HL-60 (cell line): ENCODE results near the gene VSTM2B.

Experiments
- CTCF ChIP-seq: IDR thresholded peaks from one replicate; pipeline ENCODE4 v1.5.1; 2011; ENCODE audit warnings: low read length, control low read depth, inconsistent platforms; ENCODE audit not compliant: insufficient read depth
- POLR2AphosphoS5 ChIP-seq: IDR thresholded peaks from 2 replicates; pipeline ENCODE4 v1.6.1; 2012; ENCODE audit warnings: low read depth
- SPI1 ChIP-seq: IDR thresholded peaks from 2 replicates; pipeline ENCODE4 v1.6.1; 2012; ENCODE audit warnings: low read depth, mild to moderate bottlenecking, borderline replicate concordance
- TF ChIP-seq, protein P1 (sequence below): IDR thresholded peaks from 2 replicates; pipeline ENCODE4 v1.6.1; 2012; ENCODE audit warnings: low read depth; ENCODE audit not compliant: insufficient replicate concordance

DNA sequence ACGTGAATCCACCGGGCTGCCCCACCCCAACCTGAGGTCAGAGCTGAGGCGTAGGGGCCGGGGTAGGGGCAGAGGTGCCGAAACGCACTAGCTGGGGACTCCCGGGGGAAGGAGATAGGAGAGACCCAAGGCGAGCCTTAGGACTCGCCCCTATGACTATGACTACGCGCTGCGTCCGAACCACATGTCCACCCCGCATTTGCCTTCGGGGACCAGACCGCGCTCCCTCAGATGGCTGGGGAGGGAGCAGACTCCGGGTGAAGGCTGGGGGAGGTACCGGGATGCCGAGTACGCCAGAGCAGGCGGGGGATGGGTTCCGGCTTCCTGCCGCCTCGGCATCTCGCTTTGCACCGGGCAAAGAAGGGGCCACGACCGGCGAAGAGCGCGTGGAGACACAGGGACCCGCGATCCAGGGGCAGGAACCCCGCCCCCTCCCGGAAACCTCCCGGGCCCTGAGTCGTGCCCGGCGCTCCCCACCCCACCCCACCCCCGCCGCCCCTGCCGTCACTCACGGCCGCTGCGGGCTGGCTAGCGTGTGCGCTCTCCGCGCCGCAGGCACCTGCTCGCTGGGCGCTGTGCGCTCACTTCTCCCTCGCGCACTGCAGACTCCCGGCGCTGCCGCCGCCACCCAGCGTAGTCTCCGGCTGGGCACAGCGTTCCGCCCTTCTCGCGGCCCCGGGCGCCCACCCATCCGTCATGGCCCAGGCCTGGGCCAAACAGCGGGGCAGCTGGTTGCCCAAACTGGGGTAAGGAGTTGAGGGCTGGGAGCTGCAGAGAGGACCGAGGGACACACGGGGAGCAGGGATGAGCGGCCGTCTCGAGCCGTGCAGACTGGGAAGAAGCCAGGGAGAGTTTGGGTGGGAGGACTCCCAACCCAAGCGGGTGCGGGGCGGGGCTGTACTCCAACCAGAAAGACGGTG, 622 bp upstream of the VSTM2B start:
- no peak for TF ChIP-seq POLR2AphosphoS5
- TF ChIP-seq, protein P1, sequence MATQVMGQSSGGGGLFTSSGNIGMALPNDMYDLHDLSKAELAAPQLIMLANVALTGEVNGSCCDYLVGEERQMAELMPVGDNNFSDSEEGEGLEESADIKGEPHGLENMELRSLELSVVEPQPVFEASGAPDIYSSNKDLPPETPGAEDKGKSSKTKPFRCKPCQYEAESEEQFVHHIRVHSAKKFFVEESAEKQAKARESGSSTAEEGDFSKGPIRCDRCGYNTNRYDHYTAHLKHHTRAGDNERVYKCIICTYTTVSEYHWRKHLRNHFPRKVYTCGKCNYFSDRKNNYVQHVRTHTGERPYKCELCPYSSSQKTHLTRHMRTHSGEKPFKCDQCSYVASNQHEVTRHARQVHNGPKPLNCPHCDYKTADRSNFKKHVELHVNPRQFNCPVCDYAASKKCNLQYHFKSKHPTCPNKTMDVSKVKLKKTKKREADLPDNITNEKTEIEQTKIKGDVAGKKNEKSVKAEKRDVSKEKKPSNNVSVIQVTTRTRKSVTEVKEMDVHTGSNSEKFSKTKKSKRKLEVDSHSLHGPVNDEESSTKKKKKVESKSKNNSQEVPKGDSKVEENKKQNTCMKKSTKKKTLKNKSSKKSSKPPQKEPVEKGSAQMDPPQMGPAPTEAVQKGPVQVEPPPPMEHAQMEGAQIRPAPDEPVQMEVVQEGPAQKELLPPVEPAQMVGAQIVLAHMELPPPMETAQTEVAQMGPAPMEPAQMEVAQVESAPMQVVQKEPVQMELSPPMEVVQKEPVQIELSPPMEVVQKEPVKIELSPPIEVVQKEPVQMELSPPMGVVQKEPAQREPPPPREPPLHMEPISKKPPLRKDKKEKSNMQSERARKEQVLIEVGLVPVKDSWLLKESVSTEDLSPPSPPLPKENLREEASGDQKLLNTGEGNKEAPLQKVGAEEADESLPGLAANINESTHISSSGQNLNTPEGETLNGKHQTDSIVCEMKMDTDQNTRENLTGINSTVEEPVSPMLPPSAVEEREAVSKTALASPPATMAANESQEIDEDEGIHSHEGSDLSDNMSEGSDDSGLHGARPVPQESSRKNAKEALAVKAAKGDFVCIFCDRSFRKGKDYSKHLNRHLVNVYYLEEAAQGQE, result no peak
- TF ChIP-seq CTCF, result no peak
- no peak for TF ChIP-seq SPI1
